ENCODE results near the gene RFX6.
"Not testable (repeated sequence)": the region's sequence is repeated elsewhere in the genome, so short reads cannot be mapped to it uniquely, and the experiment has no call there.

RFX6 gene, protein sequence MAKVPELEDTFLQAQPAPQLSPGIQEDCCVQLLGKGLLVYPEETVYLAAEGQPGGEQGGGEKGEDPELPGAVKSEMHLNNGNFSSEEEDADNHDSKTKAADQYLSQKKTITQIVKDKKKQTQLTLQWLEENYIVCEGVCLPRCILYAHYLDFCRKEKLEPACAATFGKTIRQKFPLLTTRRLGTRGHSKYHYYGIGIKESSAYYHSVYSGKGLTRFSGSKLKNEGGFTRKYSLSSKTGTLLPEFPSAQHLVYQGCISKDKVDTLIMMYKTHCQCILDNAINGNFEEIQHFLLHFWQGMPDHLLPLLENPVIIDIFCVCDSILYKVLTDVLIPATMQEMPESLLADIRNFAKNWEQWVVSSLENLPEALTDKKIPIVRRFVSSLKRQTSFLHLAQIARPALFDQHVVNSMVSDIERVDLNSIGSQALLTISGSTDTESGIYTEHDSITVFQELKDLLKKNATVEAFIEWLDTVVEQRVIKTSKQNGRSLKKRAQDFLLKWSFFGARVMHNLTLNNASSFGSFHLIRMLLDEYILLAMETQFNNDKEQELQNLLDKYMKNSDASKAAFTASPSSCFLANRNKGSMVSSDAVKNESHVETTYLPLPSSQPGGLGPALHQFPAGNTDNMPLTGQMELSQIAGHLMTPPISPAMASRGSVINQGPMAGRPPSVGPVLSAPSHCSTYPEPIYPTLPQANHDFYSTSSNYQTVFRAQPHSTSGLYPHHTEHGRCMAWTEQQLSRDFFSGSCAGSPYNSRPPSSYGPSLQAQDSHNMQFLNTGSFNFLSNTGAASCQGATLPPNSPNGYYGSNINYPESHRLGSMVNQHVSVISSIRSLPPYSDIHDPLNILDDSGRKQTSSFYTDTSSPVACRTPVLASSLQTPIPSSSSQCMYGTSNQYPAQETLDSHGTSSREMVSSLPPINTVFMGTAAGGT

DNA sequence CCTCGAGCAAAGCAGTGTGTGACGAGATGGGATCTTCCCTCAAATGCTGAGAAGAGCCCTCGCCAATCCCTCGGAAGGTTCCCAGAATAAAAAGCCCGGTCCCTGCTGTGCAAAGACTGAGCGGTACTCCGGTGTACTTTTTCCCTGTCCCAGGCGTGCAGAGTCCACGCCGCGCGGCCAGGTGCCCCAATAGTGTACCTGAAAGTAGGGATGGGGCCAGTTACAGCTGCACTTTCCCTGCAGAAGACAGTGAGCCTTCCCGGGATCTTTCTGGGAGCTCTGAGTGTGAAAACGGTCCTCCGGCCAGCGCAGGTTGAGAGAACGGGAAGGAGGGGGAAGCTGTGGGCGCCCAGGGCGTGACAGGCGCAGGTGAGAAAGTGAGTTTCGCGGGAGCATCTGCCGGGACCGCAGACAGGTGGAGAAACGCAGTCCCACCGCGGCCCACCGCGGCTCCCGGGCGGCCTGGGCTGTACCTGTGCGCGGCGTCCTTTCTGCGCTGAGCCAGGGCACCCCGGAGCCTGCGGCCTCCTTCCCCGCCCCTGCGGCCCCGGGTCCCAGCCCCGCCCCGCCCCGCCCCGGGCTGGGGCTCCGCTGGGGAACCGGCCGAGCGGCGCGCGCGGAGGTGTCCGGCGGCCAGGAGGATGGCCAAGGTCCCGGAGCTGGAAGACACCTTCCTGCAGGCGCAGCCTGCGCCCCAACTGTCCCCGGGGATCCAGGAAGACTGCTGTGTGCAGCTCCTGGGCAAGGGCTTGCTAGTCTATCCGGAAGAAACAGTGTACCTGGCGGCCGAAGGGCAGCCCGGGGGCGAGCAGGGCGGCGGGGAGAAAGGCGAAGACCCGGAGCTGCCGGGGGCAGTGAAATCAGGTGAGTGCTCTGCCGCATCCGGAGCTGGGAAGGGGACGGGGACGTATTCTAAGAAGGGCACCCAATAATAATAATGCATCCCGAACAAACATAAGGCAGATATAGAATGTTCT, at the start of gene RFX6:
RFX6 (plus strand) TSS at position 608 of the 977 bp plus-strand sequence; CDS start at position 642, 34 bp downstream.
- DNase-seq: no peak

GRCh38 chr6:116827561-116828240, 49.3 kb upstream of the RFX6 start:
- no peak for DNase-seq

DNA sequence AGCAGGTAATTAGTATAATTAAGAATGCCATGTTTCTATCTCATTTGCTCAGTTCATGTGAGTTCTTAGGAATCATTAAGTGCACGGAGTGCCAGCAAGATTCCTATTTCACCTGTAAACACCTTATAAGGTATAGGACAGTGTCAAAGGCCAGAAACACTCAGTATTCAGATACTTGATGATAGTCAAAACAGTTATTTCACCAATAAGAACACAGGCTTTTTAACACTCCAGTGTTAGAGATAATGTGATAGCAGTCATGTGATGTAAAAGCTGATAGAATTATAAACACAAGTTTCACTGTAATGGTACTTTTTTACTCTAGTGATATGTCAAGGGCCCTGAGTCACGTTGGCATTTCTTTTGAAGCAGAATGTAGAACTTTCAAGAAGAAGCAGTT, 48.1 kb upstream of the RFX6 start, which contains the start of gene GPRC6A:
GPRC6A (minus strand) TSS at position 101 of the 400 bp plus-strand sequence; CDS start at position 31, 70 bp downstream.
- no peak for DNase-seq

- DNase-seq: not testable (repeated sequence)
Observed at GRCh38 chr6:116834526-116834925, 42.5 kb upstream of the RFX6 start.

DNA sequence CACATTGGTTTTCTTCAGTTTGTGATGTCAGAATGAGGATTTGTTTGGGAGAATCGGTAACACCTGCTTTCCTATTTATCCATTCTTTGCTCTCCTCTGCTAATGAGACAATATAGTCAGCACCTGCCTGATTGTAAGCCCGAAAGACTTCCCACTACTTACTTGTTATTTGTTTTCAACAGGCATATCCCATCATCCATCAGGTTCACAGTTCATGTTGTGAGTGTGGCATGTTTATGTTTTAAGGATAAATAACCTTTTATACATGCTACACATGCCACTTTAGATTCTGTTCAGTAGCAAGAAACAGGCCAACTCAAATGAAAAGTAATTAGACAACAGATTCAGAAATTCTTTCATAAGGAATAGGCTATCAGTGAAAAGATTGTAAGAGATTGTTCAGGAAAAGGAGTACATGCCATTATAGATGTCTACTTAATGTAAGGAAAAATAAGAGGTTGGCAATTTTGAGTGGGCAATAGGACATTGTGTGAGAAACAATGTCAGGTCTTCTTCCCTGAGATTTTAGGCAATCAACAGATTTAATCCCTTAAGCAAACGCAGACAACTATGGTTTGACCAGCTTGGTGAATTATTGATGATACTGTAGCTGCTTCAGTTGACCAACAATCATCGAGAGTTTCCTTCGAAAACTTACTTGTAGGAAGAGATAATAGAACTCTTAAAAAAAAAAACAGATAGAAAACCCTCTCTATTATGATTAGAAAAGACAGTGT, 40.3 kb upstream of the RFX6 start:
- no peak for DNase-seq

GRCh38 chr6:116840091-116840490, 37.0 kb upstream of the RFX6 start:
- peak in 1 of 2 experiments; percentile 15 for DNase-seq

- no peak for DNase-seq
Observed at GRCh38 chr6:116842459-116842858, 34.6 kb upstream of the RFX6 start.

- peak; percentile 66 to 89 for DNase-seq
Observed at GRCh38 chr6:116847227-116847626, 29.8 kb upstream of the RFX6 start.

DNA sequence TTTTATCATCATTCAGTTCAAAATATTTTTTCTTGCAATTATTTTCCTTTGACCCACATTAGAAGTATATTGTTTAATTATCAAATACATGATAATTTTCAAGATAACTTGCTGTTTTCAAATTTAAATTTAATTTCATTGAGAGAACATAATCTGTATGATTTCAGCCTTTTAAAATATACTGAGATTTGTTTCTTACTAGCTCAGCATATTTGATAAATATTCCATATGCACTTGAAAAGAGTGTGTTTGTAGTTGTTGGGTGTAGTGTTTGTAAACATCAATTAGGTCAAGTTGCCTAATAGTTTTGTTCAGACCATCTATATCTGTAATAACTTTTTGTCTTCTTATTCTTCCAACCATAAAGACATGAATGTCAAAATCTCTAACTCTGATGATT, 19.0 kb upstream of the RFX6 start:
- DNase-seq: no peak

DNA sequence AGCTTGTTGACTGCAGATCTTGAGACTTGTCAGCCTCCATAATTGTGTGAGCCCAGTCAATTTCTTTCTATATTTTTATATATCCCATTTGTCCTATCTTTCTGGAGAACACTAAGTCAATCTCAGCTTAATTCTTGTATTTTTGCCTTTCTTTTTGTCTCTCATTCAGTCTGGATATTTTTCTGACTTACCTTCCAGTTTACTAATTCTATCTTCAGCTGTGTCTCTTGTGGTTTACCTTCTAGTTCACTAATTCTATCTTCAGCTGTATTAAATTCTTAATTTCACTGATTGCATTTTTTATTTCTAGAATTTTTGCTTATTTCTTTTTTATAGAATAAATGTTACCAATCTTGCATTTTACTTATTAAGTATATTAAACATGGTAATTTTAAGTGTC, 17.8 kb upstream of the RFX6 start:
- DNase-seq: peak in 1 of 2 experiments; percentile 10

GRCh38 chr6:116866281-116866871, 10.7 kb upstream of the RFX6 start:
- no peak for DNase-seq

DNA sequence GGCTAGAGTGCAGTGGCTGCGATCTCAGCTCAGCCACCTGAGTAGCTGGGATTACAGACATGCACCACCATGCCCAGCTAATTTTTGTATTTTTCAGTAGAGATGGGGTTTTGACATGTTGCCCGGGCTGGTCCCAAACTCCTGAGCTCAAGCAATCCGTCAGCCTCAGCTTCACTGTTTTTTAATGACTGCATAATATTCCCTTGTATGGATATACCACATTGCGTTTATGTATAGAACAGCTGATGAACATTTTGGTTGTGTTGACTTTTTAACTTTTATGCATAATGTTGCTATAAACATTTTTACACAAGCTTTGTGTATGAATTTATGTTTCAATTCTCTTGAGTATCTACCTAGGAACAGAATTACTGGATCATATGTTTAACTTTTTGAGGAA, 4.3 kb upstream of the RFX6 start:
- DNase-seq: no peak

- DNase-seq: no peak
Observed at GRCh38 chr6:116876107-116876506, 935 bp upstream of the RFX6 start.

GRCh38 chr6:116877743-116878142, 701 bp downstream of the RFX6 start:
- DNase-seq: no peak

DNA sequence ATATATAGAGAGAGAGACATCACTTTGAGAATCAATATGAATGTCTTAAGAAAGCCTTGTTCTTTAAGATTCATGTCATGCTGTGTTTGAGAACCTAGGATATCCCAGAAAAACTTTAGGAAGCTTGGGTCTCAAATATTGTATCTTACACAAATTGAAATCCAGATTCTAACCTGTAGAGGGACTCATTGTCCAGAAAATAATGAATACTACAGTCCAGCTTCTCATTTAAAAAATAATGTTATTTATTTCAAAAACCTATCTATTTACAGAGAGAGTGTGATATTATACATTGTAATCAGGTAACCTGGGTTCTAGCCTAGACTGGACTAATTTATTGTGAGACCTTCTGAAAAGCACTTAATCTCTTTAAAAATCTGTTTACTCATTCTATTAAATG, 4.2 kb downstream of the RFX6 start:
- peak; percentile 46 to 53 for DNase-seq

DNA sequence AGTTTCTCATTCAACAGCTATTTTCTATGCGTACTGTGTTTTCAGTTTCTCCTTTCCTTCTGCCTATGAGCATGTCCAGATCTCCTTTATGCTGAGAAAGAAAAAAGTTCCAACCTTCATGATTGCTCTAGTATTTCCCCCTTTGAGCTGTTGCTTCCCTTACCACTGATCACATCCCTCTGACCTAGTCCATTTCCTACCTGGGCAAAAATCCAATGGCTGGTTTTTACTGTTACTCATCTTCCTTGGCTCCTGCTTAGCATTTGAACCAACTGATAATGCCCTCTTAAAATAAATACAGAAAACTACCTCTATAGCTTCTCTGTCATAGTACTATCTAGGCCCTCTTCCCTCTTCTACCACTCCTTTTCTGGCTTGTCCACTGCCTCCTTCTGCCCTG, 6.0 kb downstream of the RFX6 start:
- DNase-seq: no peak

DNA sequence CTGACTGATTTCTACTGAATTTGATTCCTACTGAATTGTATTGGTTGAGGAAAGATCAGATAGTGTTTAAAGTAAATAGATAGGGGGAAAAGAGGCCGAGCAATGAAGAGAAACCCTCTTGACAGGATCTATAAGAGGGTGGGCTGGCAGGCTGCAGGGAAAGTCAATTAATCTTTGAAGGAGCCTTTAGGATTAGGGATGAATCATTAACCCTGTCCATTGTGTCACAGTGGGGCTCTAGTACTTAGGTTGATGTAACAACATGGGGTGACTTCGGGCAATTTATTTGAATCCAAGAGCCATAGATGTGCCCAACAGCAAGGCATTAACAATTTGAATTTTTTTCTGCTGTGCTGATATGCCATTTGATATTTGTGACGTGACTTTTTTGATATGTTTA, 7.5 kb downstream of the RFX6 start:
- DNase-seq: no peak

- DNase-seq: no peak
Observed at GRCh38 chr6:116887168-116887567, 10.1 kb downstream of the RFX6 start.

GRCh38 chr6:116887894-116888293, 10.9 kb downstream of the RFX6 start:
- no peak for DNase-seq

- DNase-seq: no peak
Observed at GRCh38 chr6:116888732-116889360, 11.8 kb downstream of the RFX6 start.

All from Kasumi-1 (cell line).